Activated effector memory CD4-positive, alpha-beta T cell treated with Interleukin-2 at 50 U/mL for 16 hours (primary cell): ENCODE data around the gene PHF3.

Source experiments
- DNase-seq: peaks from one replicate; pipeline ENCODE4 v3.0.0-alpha.2; 2020

The PHF3 gene, protein sequence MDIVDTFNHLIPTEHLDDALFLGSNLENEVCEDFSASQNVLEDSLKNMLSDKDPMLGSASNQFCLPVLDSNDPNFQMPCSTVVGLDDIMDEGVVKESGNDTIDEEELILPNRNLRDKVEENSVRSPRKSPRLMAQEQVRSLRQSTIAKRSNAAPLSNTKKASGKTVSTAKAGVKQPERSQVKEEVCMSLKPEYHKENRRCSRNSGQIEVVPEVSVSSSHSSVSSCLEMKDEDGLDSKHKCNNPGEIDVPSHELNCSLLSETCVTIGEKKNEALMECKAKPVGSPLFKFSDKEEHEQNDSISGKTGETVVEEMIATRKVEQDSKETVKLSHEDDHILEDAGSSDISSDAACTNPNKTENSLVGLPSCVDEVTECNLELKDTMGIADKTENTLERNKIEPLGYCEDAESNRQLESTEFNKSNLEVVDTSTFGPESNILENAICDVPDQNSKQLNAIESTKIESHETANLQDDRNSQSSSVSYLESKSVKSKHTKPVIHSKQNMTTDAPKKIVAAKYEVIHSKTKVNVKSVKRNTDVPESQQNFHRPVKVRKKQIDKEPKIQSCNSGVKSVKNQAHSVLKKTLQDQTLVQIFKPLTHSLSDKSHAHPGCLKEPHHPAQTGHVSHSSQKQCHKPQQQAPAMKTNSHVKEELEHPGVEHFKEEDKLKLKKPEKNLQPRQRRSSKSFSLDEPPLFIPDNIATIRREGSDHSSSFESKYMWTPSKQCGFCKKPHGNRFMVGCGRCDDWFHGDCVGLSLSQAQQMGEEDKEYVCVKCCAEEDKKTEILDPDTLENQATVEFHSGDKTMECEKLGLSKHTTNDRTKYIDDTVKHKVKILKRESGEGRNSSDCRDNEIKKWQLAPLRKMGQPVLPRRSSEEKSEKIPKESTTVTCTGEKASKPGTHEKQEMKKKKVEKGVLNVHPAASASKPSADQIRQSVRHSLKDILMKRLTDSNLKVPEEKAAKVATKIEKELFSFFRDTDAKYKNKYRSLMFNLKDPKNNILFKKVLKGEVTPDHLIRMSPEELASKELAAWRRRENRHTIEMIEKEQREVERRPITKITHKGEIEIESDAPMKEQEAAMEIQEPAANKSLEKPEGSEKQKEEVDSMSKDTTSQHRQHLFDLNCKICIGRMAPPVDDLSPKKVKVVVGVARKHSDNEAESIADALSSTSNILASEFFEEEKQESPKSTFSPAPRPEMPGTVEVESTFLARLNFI (N-terminal part only)

DNA sequence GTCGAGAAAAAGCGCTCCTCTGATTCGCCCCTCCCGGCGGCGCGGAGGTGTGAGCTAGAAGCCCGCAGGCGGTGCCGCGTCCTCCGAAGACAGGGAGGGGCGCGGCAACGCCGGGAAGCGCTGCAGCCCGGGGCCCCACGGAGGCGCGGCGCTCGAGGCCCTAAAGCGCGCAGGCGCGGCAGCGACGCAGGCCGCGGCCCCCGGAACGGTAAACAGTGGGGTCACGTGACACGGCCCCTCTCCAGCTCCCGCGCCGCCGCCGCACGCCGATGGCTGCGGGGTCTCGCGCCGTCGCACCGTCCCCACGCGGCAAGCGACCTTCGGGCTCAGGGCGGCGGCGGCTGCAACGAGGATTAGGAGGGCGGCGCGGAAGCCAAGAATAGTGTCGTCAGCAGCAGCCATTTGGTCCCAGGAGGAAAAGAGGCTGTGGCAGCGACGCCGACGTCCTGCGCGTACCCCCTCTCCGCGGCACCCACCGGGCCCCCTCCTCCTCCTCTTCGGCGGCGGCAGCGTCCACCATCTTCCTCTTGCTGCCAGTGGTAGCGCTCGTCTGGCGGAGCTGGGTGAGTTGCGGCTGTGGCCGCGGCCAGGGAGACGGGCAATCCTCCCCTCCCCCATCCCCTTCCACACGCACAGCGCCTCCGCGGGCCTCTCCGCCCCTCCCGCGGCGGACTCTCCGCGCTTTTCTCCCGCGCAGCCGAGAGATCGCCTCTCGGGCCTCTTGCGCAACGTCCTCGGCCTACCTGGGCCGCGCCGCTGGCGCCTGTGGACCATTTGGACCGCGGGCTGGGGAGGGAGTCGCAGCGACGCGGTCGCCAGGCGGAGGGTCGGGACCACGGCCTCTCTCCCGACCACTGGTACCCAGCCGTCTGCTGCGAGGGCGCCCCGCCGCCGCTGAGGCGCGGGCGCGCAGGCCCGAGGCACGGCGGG, at the start of gene PHF3:
TSS of gene PHF3 (plus strand) at position 215 of the 930 bp plus-strand sequence. CDS start 10,750 bp downstream, outside the sequence.
- DNase-seq: peak; percentile 86

DNA sequence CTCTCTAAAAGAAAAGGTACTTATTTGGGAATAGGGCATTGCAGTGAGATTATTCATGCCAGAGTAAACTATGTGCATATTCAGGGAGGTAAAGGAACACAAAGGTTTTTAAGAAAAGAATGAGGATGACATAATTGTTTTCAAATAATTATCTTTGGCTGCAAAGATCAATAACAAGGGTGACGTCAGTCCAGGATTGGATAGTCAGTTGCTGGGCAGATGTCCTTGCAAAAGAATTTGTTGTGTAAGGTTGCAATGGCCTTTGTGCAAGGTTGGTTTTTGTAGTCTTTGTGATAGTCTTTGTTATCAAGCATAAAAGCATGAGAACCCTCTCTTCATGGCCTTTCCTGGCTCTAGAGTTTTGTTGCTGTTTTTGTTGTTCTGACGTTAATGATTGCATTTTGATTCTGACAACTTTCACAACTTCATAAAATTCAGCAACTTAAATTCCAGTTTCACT, 45.6 kb upstream of the PHF3 start:
- no peak for DNase-seq

DNA sequence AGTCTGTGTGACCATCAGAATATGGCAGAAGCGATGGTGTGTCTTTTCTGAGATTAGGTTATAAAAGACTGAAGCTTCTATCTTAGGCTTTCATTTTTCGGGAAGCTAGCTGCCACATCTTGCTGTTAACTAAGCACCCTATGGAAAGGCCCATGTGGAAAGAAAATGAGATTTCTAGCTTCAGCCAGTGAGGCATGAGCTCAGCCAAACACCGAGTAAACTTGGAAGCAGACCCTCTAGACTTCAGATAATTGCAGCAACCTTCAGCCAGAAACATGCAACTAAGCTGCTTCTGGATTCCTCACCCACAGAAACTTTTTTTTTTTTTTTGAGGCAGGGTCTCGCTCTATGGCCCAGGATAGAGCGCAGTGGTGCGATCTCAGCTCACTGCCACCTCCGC, 42.7 kb upstream of the PHF3 start:
- no peak for DNase-seq

DNA sequence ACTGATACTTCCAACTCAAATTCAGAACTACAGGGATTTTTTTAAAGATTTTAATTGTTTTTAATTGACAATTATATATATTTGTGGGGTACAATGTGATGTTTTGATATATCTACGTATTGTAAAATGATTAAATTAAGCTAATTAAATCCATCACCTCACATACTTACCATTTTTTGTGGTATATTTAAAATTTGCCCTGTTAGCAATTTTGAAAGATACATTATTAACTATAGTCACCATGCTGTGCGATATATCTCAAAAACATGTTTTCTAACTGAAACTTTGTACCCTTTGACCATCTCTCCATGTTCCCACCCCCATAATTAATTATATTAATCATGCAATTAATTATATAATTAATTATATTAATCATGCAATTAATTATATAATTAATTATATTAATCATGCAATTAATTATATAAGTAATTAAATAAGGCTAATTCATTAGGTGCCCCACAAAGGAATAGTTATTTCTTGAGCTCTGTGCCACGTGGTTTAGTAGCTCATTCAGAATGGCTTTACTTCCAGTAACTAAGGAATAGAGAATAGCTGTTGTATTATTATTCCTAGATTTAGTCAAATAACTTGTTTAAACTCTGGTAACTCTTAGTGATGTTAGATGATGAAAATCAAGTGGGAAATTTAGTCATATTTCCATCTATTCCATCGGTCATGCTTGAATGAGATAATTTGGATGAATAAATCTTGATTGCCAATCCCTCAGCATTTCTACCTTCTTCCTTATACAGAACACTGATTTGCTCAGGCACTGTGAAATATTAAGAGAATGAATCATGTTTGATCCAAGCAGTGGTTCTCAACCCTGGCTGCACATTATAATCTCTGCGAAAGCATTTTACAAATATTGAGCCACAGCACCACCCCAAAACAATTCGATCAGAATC, 38.2 kb upstream of the PHF3 start:
- DNase-seq: no peak

DNA sequence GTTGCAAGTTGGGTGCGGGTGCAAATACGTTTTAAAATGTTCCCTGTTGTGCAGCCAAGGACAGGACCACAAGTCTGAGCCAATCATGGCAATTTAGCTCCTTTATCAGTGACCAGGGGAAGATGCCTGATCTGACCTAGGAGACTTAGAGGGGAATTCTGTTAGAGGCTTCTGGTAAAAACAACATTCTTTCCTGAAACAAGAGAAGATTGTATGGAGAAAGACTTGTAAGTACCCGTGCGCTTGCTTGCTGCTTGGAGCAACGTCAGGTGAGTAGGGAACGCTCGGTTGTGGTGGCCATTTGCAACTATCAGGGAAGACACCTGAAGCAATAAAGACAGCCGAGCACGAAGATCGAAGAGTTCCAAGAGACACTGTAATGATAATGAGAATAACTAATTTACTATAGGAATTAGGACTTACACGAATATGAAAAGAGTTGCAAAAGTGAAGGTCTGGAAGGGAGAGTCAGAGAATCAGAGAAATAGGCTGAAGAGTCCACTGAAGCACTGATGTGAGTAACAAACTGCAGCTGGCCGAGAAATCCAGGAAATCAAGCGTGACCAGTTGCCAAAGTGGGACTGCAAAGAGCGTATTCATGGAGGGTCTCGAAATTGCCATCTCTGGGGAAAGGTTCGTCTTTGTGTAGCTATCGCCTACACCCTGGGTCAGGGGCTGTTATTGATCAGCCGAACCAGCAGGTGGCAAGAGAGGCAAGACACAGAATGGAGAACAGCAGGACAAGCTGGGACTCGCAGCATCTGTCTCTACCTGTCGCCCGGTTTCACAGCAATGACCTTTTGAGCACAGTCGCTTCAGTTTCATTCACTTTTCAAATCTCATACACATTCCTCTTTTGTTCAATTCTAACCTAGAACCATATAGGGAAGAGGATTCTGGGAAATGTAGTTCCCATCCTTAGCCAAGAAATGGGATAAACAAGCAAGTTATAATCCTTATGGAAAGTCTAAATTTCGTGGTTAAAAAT, 37.3 kb upstream of the PHF3 start:
- DNase-seq: peak; percentile 61

DNA sequence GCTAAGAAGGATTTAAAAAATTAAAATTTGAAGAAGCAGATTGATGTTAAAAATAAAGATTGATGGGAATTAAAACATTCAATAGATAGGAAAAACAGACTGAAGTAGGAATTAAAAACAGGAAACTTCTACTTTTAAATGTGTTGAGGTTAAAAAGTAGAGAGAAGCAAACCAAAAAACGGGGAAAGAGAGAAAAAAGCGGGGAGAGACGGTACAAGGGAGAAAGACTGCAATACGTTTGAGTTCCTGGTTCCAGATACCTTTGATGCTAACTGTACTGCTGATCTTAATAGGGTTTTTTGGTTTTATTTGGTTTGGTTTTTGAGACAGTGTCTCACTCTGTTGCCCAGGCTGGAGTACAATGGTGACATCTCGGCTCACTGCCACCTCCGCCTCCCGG, 36.4 kb upstream of the PHF3 start:
- DNase-seq: no peak

DNA sequence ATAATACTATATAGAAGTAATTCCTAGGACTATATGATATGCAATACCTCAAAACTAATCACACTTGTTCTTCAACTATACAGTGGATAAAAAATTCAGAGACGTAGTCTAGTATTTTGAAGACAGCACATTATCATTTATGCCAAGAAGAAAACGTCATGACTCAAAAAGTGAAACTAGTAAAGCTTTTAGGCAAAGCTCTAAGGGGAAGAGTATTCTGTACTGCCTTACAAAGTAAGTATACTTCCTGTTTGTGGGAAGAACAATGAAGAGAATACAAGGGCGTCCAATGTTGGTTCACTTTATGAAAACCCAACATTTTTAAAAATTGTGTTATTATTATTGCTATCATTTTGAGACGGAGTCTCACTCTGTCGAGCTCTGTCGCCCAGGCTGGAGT, 35.5 kb upstream of the PHF3 start:
- no peak for DNase-seq

DNA sequence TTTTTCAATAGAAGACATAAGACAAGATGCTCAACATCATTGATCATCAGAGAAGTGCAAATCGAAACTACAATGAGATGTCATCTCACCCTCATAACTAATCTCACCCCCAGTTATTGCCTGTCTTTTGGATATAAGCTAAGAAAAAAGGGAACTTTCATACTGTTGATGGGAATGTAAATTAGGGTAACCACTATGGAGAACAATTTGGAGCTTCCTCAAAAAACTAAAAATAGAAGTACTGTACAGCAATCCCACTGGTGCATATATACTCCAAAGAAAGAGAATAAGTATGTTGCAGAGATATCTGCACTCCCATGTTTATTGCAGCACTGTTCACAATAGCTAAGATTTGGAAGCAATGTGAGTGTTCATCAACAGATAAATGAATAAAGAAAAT, 26.4 kb upstream of the PHF3 start:
- no peak for DNase-seq

DNA sequence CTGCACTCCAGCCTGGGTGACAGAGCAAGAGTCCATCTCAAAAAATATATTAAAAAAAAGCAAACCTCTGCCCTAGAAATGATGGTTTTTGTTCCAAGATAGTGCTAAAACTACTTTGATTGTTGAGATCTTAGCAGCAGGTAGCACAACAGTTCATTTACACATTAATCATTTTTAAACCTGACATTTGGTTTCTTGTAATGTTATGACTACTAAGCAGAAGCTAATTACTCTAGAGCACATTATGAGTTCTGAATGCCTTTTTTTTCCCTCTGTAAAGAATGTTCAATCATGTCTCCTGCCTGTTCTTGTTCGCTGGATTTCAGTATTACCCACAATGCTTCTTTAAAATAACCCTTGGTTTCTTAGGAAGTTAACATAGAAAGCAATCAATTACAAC, 24.7 kb upstream of the PHF3 start:
- no peak for DNase-seq

DNA sequence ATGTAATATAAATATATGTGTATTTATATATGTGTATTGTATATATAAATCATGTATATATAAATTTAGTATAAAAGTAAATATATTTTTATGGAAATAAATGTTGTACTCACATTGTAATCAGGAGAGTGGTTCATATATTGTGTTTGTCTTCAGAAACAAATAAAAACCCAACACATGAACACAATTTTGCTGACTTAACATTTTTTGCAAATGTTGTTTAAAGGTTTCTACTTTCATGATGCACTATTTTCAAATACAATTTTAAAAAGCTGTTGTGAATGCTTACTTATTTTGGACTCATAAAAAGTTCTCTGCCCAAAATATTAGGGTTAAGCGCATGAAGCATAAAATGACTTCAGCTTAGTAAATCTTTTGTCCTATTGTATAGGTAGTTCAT, 24.0 kb upstream of the PHF3 start:
- no peak for DNase-seq

DNA sequence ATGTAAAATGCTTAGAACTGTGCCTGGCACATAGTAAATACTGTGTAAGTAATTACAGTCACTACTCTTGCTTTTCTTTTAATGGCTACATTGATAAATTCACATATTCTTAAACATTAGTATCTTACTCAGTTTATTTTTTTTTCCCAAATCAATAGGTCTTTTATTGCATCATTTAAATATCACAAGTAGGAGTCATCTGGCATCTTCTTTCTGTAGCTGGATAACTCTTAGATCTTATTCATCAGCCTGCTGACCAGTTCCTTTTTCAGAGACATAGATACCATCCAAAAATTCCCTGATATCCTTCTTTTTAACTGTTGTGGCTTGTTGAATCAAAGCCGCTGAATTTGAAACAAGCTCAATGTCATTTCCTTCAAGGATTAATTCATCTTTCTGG, 20.0 kb upstream of the PHF3 start:
- DNase-seq: no peak

DNA sequence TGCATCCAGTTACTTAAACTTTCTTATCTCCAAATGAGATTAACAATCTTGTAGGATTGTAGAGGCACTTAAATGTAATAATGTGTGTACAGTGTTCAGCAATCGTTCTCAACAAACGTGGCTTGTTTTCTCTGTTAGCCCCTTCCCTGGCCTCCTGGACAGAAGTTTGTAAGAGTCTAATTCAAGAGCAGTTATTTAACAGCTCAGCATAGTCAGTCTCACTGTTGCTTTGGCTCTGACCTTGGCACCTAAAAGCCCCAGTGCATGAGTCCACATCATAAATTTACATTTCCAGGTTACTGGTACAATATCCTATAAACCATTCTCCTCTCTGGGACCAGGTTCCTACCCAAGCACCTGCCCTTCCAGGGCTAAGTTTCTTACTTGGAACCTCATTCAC, 11.5 kb upstream of the PHF3 start:
- DNase-seq: no peak

DNA sequence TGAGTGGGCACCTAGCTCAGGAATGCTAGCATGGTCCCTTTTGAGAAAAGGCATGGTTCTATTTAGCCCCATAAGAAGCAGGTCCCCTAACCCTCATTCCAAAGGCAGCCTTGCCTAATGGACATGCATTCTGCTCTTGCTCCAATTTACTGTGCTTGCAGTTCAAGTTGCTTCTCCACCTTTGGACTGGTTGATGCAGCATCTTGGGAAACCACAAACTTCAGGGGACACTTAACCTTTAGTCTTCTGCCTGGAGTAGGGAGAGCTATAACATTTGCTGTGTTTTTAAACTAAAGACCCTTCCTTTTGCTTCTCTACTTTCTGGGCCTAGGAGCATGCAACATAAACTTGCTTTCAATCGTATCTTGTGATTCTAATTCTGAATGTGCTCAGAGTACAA, 5.1 kb upstream of the PHF3 start:
- no peak for DNase-seq

DNA sequence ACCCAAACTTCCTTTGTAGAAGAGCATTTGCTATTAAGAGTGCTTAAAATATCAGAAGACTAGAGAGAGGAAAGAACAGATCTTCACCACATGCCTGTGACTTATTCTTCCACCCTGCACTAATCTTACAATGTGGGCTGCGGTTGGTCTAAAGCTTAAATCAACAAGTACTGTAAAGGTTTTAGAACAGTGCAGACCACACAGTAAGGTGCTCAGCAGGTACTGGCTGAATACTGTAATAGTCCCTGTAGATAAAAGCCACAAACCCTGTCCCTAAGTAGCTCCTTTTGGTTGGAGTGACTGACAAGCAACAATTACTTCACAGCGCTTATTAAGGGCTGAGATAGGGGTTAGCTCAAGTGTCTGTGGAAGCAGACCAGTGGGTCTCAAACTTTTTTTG, 972 bp upstream of the PHF3 start:
- no peak for DNase-seq

DNA sequence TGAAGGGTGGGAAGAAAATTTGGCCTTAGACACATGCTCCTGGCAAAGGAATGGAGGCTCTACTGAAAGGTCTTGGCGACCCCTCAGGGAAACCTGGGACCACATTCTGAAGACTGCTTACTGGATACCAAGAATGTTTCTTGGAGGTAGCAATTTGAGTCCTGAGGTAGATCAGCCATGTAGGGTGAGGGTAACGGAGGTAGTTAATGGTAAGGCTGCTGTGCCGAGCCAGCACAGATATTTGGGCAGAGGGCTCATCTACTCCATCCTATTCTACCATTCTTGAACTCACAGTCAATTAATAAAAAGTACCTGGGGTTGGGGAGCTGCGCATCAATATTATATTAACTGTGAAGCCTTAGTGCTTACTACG, 401 bp upstream of the PHF3 start:
- no peak for DNase-seq

DNA sequence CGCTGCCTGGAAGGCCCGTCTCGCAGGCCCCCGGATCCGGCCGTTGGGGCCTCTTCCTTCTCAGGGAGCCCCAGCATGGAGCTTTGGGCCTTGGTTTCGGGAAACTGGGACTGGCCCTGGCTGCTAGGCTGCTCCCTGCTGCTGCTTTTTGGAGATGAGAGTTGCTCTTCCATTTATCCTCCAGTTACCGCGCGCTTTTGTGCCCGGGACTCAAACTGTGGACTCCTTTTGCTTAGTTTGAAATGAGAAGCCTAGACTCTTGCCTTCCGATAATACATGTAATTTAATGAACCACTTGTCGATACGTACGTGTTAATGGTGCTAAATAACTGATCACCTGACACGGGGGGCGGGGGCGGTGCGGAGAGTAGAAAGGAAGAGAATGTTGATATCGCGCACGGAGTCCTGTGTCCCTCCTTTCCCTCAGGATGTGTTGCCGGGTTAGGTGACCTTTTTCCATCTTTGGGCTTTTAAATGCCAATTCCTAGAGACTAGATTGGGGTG, 968 bp downstream of the PHF3 start:
- peak; percentile 41 for DNase-seq

DNA sequence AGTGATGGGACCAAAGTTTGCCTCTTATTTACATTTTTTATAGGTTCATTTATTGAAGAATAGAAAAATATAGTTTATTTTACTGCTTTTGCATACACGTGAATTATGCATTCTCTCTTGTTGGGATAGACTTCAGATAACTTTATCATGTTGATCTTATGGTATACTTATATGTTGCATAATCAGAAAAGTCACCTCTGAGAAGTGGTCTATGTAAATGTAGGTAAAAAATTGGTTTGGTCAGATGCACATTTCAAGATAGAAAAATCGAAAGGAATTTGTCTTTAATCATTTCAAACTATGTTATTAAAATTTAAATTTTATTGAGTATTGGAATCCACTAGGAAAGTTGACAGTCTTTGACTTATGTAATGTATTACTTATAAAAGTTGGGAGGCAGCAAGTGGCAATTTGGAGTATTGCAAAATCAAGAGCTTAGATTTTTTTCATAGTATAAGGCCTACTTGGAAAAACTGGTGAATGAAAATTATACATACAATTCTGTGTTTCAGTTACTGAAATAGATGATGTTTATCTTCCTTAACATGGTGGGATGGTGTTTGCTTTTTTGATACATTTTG, 2.4 kb downstream of the PHF3 start:
- DNase-seq: no peak

DNA sequence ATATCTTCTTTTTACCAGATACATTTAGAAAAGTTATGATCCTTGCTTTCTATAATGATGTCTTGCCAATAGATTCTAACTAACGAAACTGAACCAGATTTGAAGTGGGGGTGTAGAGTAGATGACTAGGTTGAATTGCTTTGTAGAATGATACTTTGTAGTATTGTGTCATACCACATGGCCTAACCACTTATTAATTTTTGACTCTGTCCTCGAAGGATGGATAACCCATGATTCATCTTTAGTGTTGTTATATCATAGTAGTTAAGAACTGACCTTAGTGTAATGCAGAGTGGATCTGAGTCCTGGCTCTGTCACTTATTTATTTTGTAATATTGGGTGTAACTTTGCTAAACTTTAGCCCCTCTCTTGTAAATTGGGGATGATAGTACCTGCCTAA, 4.5 kb downstream of the PHF3 start:
- DNase-seq: no peak

DNA sequence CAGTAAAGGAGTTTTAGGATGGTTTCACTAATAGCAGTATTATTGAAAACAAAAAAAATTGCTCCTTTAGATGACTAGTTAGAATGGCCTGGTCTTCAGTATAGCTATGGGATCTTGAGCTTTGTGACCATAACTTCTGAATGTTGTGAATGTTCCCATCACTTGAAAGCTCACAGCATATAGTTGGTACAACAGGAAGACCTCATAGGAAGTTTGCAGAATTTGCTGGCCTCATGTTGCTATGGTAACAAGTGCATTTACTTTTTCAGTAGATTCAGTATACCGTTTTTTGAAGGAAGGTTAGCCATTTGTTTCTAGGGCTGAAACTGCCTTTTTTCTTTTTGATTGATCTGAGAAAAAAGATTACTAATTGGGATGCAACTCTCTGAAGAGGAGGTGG, 8.3 kb downstream of the PHF3 start:
- no peak for DNase-seq
